Karpas-422 (cell line): ENCODE results near the gene FAM174C. TPM values are rescaled to one million over a fixed set of nuclear protein-coding genes. Genes with fewer than 3 reads are reported as not detected.
A peak's percentile ranks its signal among the peaks of the same experiment; 100 is the strongest.

Experiments used
- DNase-seq: peaks from one replicate; pipeline ENCODE4 v3.0.0-alpha.2; 2015
- H2AFZ ChIP-seq: fragments of 200-600 bp; sonication (generic); 2 replicates; pipeline ENCODE4 v1.6.1; 2014; ENCODE audit warnings: antibody characterized with exemption, low read length, mixed read lengths
- H3K27ac ChIP-seq: fragments of 200-600 bp; sonication (generic); 2 replicates; pipeline ENCODE4 v1.5.1; 2014; ENCODE audit warnings: mild to moderate bottlenecking, low read length, moderate library complexity
- H3K27me3 ChIP-seq: fragments of 200-600 bp; sonication (generic); 2 replicates; pipeline ENCODE4 v1.6.1; 2014; ENCODE audit warnings: low read length, mixed read lengths
- H3K36me3 ChIP-seq: fragments of 200-600 bp; sonication (generic); 2 replicates; pipeline ENCODE4 v1.6.1; 2014; ENCODE audit warnings: low read length, mixed read lengths; ENCODE audit not compliant: insufficient read depth
- H3K4me1 ChIP-seq: fragments of 200-600 bp; sonication (generic); 2 replicates; pipeline ENCODE4 v1.6.1; 2014; ENCODE audit warnings: mild to moderate bottlenecking, low read length, mixed read lengths
- H3K4me2 ChIP-seq: fragments of 200-600 bp; sonication (generic); 2 replicates; pipeline ENCODE4 v1.6.1; 2014; ENCODE audit warnings: low read length, low read depth, mild to moderate bottlenecking; ENCODE audit not compliant: poor library complexity, severe bottlenecking
- H3K4me3 ChIP-seq: fragments of 200-600 bp; sonication (generic); 2 replicates; pipeline ENCODE4 v1.5.1; 2014; ENCODE audit warnings: mild to moderate bottlenecking, antibody characterized with exemption, low read length, mixed read lengths
- H3K79me2 ChIP-seq: fragments of 200-600 bp; sonication (generic); 2 replicates; pipeline ENCODE4 v1.6.1; 2014; ENCODE audit warnings: mild to moderate bottlenecking, low read length, mixed read lengths
- H3K9ac ChIP-seq: fragments of 200-600 bp; sonication (generic); 2 replicates; pipeline ENCODE4 v1.6.0; 2014; ENCODE audit warnings: low read length
- H3K9me2 ChIP-seq: fragments of 200-600 bp; sonication (generic), shearing (Covaris generic); replicated peaks from 2 replicates; pipeline ENCODE4 v1.6.0; 2014; ENCODE audit warnings: mild to moderate bottlenecking, low read length, moderate library complexity; ENCODE audit not compliant: insufficient read depth
- H3K9me3 ChIP-seq: fragments of 300-700, 200-600 bp; sonication (generic); 2 replicates; pipeline ENCODE4 v1.6.1; 2014; ENCODE audit warnings: low read length, mixed read lengths
- H4K20me1 ChIP-seq: fragments of 200-600 bp; sonication (generic); 2 replicates; pipeline ENCODE4 v1.6.1; 2014; ENCODE audit warnings: mild to moderate bottlenecking, antibody characterized with exemption, low read length, low read depth; ENCODE audit not compliant: insufficient read depth
- total RNA-seq: library from RNA; depleted of rRNA; stranded (reverse); fragments of >200 nt; shearing (Covaris generic); gene quantifications from 2 replicates; pipeline ENCODE4 v1.2.3, GENCODE V29; 2014; ENCODE audit warnings: low replicate concordance

Gene FAM174C
- total RNA-seq, 1 experiment from 2014 or later, result 32.7 TPM

GRCh38 chr19:1283207-1283916 lies 8.0 kb downstream of the FAM174C start:
- no peak for DNase-seq
- H3K9me2 ChIP-seq, result no peaks in the 10 kb centered on the region
- no peaks in the 10 kb centered on the region for H3K27me3 ChIP-seq
- no peak overlapping the region for H3K4me3 ChIP-seq
- H3K36me3 ChIP-seq, result peaks cover 6% of the 10 kb centered on the region; the same call in 1 of the 2 replicates
- H3K4me2 ChIP-seq, result no peak overlapping the region
- no peaks in the 10 kb centered on the region for H3K79me2 ChIP-seq
- H3K9ac ChIP-seq, result no peak overlapping the region
- peaks cover 17% of the 10 kb centered on the region for H3K4me1 ChIP-seq
- no peak overlapping the region for H3K27ac ChIP-seq
- no peaks in the 10 kb centered on the region for H3K9me3 ChIP-seq
- no peak overlapping the region for H2AFZ ChIP-seq
- peaks cover 20% of the 10 kb centered on the region for H4K20me1 ChIP-seq

- Histone ChIP-seq H4K20me1 (peaks cover 20% of the 10 kb centered on the region), H3K79me2 (no peaks in the 10 kb centered on the region), H2AFZ (no peak overlapping the region), H3K9me3 (no peaks in the 10 kb centered on the region), H3K4me1 (peaks cover 17% of the 10 kb centered on the region), H3K27ac (no peak overlapping the region), H3K9me2 (no peaks in the 10 kb centered on the region), H3K4me3 (no peak overlapping the region), H3K27me3 (no peaks in the 10 kb centered on the region), H3K9ac (no peak overlapping the region), H3K4me2 (no peak overlapping the region), H3K36me3 (peaks cover 6% of the 10 kb centered on the region; the same call in 1 of the 2 replicates)
- no peak for DNase-seq
Observed at GRCh38 chr19:1283917-1284292, 8.6 kb downstream of the FAM174C start.

- DNase-seq, result peak; percentile 54
- no peaks in the 10 kb centered on the region for H3K79me2 ChIP-seq
- no peak overlapping the region for H3K4me3 ChIP-seq
- no peaks in the 10 kb centered on the region for H3K9me2 ChIP-seq
- H3K27me3 ChIP-seq, result no peaks in the 10 kb centered on the region
- H3K9ac ChIP-seq, result no peak overlapping the region
- peaks cover under 1% of the 10 kb centered on the region; the same call in 1 of the 2 replicates for H3K36me3 ChIP-seq
- no peak overlapping the region for H3K27ac ChIP-seq
- no peaks in the 10 kb centered on the region for H3K9me3 ChIP-seq
- peaks cover 17% of the 10 kb centered on the region for H3K4me1 ChIP-seq
- no peak overlapping the region for H2AFZ ChIP-seq
- H3K4me2 ChIP-seq, result no peak overlapping the region
- peaks cover 20% of the 10 kb centered on the region for H4K20me1 ChIP-seq
Observed at GRCh38 chr19:1284293-1284978, 9.1 kb downstream of the FAM174C start.

GRCh38 chr19:1284979-1285736 lies 9.8 kb downstream of the FAM174C start:
- Histone ChIP-seq H3K27me3 (no peaks in the 10 kb centered on the region), H3K36me3 (no peaks in the 10 kb centered on the region), H2AFZ (no peak overlapping the region), H3K9ac (no peak overlapping the region), H3K79me2 (no peaks in the 10 kb centered on the region), H3K9me3 (no peaks in the 10 kb centered on the region), H3K4me3 (no peak overlapping the region), H4K20me1 (peaks cover 16% of the 10 kb centered on the region), H3K27ac (no peak overlapping the region), H3K4me2 (no peak overlapping the region), H3K4me1 (peaks cover 21% of the 10 kb centered on the region), H3K9me2 (no peaks in the 10 kb centered on the region)
- DNase-seq, result no peak

GRCh38 chr19:1285737-1286360 lies 10.5 kb downstream of the FAM174C start, which contains the start of gene EFNA2:
Gene EFNA2 (plus strand): TSS chr19:1285873. CDS start chr19:1286169, 296 bp downstream.
- no peak within 1 kb of the TSS for H3K9ac ChIP-seq
- no peaks in the 10 kb centered on the region for H3K27me3 ChIP-seq
- peak within 1 kb of the TSS; percentile 13 for H3K4me2 ChIP-seq

GRCh38 chr19:1286487-1287353 lies 11.4 kb downstream of the FAM174C start:
- Histone ChIP-seq H3K9me3 (no peaks in the 10 kb centered on the region), H3K4me3 (no peak overlapping the region), H3K9ac (no peak overlapping the region), H3K9me2 (no peaks in the 10 kb centered on the region), H3K4me1 (peaks cover 26% of the 10 kb centered on the region), H3K27me3 (no peaks in the 10 kb centered on the region), H3K79me2 (no peaks in the 10 kb centered on the region), H3K36me3 (no peaks in the 10 kb centered on the region), H2AFZ (no peak overlapping the region), H4K20me1 (peaks cover 15% of the 10 kb centered on the region), H3K4me2 (peak overlapping the region; percentile 13), H3K27ac (no peak overlapping the region)
- DNase-seq, result no peak

More at GRCh38 chr19:1285737-1286360, 10.5 kb downstream of the FAM174C start, which contains the start of gene EFNA2:
- Histone ChIP-seq H2AFZ (no peak within 1 kb of the TSS), H3K79me2 (no peaks in the 10 kb centered on the region), H3K4me1 (peaks cover 21% of the 10 kb centered on the region), H3K9me3 (no peaks in the 10 kb centered on the region), H3K36me3 (no peaks in the 10 kb centered on the region), H3K4me3 (no peak within 1 kb of the TSS), H4K20me1 (peaks cover 15% of the 10 kb centered on the region), H3K27ac (no peak within 1 kb of the TSS), H3K9me2 (no peaks in the 10 kb centered on the region)
- no peak for DNase-seq

- Histone ChIP-seq H2AFZ (no peak overlapping the region), H3K27ac (no peak overlapping the region), H4K20me1 (peaks cover 15% of the 10 kb centered on the region), H3K79me2 (no peaks in the 10 kb centered on the region), H3K4me3 (no peak overlapping the region), H3K4me1 (peaks cover 35% of the 10 kb centered on the region), H3K4me2 (no peak overlapping the region), H3K9me3 (no peaks in the 10 kb centered on the region), H3K9ac (no peak overlapping the region), H3K9me2 (no peaks in the 10 kb centered on the region), H3K36me3 (no peaks in the 10 kb centered on the region), H3K27me3 (no peaks in the 10 kb centered on the region)
- no peak for DNase-seq
Observed at GRCh38 chr19:1287354-1288225, 12.3 kb downstream of the FAM174C start.
